ENCODE measurements around the gene NFU1. TPM values are rescaled to one million over a fixed set of nuclear protein-coding genes. Genes with fewer than 3 reads are reported as not detected.

Gene NFU1
- polyA plus RNA-seq, 1 experiment = 62.9 TPM

DNA sequence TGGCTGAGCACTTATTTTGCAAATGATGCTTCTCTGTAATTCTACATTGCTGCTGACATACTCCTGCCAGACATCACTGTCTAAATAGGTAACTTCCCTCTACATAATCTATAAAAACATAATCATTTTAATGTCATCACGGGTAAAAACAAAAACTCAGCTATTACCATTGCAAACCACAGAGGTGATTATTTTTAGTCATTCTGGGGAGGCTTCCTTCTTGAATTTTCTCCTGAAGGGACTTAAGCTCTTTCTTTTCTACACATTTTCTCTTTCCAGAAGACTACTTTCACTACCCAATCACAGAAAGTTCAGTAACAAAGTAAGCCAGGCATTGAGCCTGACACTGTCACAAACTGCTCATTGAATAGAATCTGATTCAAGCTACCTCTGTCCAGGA, 40.4 kb upstream of the NFU1 start:
- CTCF ChIA-PET = no interaction called here
- TF ChIP-seq, protein P1, sequence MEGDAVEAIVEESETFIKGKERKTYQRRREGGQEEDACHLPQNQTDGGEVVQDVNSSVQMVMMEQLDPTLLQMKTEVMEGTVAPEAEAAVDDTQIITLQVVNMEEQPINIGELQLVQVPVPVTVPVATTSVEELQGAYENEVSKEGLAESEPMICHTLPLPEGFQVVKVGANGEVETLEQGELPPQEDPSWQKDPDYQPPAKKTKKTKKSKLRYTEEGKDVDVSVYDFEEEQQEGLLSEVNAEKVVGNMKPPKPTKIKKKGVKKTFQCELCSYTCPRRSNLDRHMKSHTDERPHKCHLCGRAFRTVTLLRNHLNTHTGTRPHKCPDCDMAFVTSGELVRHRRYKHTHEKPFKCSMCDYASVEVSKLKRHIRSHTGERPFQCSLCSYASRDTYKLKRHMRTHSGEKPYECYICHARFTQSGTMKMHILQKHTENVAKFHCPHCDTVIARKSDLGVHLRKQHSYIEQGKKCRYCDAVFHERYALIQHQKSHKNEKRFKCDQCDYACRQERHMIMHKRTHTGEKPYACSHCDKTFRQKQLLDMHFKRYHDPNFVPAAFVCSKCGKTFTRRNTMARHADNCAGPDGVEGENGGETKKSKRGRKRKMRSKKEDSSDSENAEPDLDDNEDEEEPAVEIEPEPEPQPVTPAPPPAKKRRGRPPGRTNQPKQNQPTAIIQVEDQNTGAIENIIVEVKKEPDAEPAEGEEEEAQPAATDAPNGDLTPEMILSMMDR (IDR thresholded peaks at IDR 0.05; ENCODE audit: low read depth, low read length) = no peak
- POLR2A ChIA-PET = no interaction called here
- Histone ChIP-seq H3K27ac (ENCODE audit: low read depth, low read length) (no peak overlapping the region), H3K9me3 (ENCODE audit: control insufficient read depth, insufficient read depth, low read length) (no peaks in the 10 kb centered on the region), H3K4me3 (ENCODE audit: low read depth, low read length) (no peak overlapping the region), H3K27me3 (ENCODE audit: control insufficient read depth, insufficient read depth, low read length) (no peaks in the 10 kb centered on the region)
- DNase-seq (ENCODE audit: low read depth, low spot score) = no peak

DNA sequence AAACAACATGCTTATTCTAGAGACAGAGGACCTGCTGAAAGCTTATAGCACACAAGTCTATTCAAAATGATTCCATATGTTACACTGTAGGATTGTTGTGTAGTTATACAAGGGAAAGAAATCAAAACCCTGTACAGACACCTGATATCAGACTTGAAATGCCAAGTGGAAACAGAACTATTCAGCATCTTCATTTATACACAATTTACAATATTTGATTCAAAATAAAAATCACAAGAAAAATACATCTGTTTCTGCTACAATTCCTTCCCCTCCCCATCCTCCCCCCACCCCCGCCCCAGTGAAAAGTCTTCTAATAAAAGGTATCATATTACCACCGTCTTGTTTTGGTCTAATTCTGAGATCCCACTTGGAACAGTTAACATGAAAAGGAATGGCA, 37.5 kb upstream of the NFU1 start:
- TF ChIP-seq, protein P1 (IDR thresholded peaks at IDR 0.05; ENCODE audit: low read depth, low read length) = no peak
- no peak for DNase-seq (ENCODE audit: low read depth, low spot score)
- Histone ChIP-seq H3K4me3 (ENCODE audit: low read depth, low read length) (no peak overlapping the region), H3K9me3 (ENCODE audit: control insufficient read depth, insufficient read depth, low read length) (no peaks in the 10 kb centered on the region), H3K27ac (ENCODE audit: low read depth, low read length) (no peak overlapping the region), H3K27me3 (ENCODE audit: control insufficient read depth, insufficient read depth, low read length) (no peaks in the 10 kb centered on the region)
- ChIA-PET POLR2A (no interaction called here), CTCF (no interaction called here)

DNA sequence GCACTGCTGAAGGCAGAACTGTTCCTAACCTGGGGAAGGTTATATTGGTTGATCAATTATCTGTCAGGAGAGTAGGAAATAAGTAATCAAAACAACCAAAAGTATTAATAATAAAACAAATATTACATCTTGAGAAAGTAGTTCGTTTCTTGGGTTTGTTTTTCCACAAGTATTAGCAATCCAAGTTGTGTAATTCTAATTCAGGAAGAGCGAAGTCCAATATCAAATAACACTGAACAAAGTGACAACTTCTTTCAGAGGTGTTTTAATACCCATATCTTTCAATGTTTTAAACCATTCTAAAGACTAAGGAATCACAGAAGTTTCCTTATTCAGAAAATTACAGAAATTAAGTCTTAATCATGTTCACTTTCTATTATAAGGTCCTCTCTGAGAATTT, 34.6 kb upstream of the NFU1 start:
- Histone ChIP-seq H3K27ac (ENCODE audit: low read depth, low read length) (no peak overlapping the region), H3K4me3 (ENCODE audit: low read depth, low read length) (no peak overlapping the region), H3K27me3 (ENCODE audit: control insufficient read depth, insufficient read depth, low read length) (no peaks in the 10 kb centered on the region), H3K9me3 (ENCODE audit: control insufficient read depth, insufficient read depth, low read length) (no peaks in the 10 kb centered on the region)
- ChIA-PET CTCF (no interaction called here), POLR2A (no interaction called here)
- TF ChIP-seq, protein P1 (IDR thresholded peaks at IDR 0.05; ENCODE audit: low read depth, low read length) = no peak
- no peak for DNase-seq (ENCODE audit: low read depth, low spot score)

DNA sequence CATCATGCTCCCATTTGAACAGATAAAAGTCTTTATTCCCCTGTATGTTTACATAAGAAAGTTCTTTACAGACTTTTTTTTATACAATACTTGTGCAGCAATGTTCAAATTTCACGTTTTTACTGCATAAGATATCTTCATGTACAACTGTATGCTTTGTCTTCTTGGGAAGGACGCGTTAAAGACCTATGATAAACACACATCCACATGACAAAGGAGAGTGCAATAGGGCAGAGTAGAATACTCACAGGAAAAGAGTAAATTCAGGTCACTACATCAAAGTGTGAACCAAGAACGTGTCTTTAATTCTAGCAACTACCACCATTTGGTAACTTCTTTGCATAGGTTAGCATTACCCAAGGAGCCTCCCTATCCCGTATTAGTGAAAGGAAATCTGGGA, 33.7 kb upstream of the NFU1 start:
- H3K4me3 ChIP-seq (ENCODE audit: low read depth, low read length) = no peak overlapping the region
- POLR2A ChIA-PET = no interaction called here
- DNase-seq (ENCODE audit: low read depth, low spot score) = no peak
- CTCF ChIA-PET = no interaction called here
- H3K27ac ChIP-seq (ENCODE audit: low read depth, low read length) = no peak overlapping the region
- H3K9me3 ChIP-seq (ENCODE audit: control insufficient read depth, insufficient read depth, low read length) = no peaks in the 10 kb centered on the region
- no peaks in the 10 kb centered on the region for H3K27me3 ChIP-seq (ENCODE audit: control insufficient read depth, insufficient read depth, low read length)
- TF ChIP-seq, protein P1 (IDR thresholded peaks at IDR 0.05; ENCODE audit: low read depth, low read length) = no peak

DNA sequence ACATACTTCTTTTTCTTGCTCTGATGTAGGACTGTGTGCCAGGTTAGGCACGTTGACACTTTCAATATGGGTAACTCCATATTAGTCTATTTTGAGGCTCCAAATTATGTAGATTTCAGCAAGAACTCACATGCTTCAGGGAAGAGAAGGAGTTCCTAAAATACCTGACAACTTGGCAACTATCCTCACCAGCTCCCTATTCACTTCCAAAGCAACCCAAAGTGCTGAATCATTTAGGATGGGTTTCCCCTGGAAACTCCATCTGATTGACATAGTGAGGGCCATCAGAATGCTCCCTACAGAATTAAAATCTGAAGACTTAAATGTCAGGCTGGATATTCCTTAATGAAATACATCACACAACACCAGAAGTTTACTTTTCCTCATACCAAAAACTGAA, 32.5 kb upstream of the NFU1 start:
- Histone ChIP-seq H3K27me3 (ENCODE audit: control insufficient read depth, insufficient read depth, low read length) (no peaks in the 10 kb centered on the region), H3K27ac (ENCODE audit: low read depth, low read length) (no peak overlapping the region), H3K4me3 (ENCODE audit: low read depth, low read length) (no peak overlapping the region), H3K9me3 (ENCODE audit: control insufficient read depth, insufficient read depth, low read length) (no peaks in the 10 kb centered on the region)
- ChIA-PET POLR2A (no interaction called here), CTCF (no interaction called here)
- no peak for DNase-seq (ENCODE audit: low read depth, low spot score)
- TF ChIP-seq, protein P1 (IDR thresholded peaks at IDR 0.05; ENCODE audit: low read depth, low read length) = no peak

Measured in AG04450 (cell line).